ENCODE data around the gene TMEM163.

Gene TMEM163

GRCh38 chr2:134433469-134433868 is 285.3 kb downstream of the TMEM163 start:
- DNase-seq (ENCODE audit: low spot score) = no peak

GRCh38 chr2:134432435-134432883 is 286.3 kb downstream of the TMEM163 start:
- DNase-seq (ENCODE audit: low spot score) = no peak

GRCh38 chr2:134431838-134432434 is 286.9 kb downstream of the TMEM163 start:
- no peak for DNase-seq (ENCODE audit: low spot score)

GRCh38 chr2:134429886-134430285 is 288.9 kb downstream of the TMEM163 start:
- no peak for DNase-seq (ENCODE audit: low spot score)

GRCh38 chr2:134426721-134427120 is 292.1 kb downstream of the TMEM163 start:
- DNase-seq (ENCODE audit: low spot score) = no peak

GRCh38 chr2:134425724-134426496 is 292.9 kb downstream of the TMEM163 start:
- DNase-seq (ENCODE audit: low spot score) = no peak

- no peak for DNase-seq (ENCODE audit: low spot score)
These were observed 297.1 kb downstream of the TMEM163 start for GRCh38 chr2:134421556-134422328.

- no peak for DNase-seq (ENCODE audit: low spot score)
These were observed 297.9 kb downstream of the TMEM163 start for GRCh38 chr2:134420920-134421319.

GRCh38 chr2:134420259-134420658 is 298.5 kb downstream of the TMEM163 start:
- no peak for DNase-seq (ENCODE audit: low spot score)

- no peak for DNase-seq (ENCODE audit: low spot score)
These were observed 300.7 kb downstream of the TMEM163 start for GRCh38 chr2:134417968-134418582.

- no peak for DNase-seq (ENCODE audit: low spot score)
These were observed 302.2 kb downstream of the TMEM163 start for GRCh38 chr2:134416637-134417036.

GRCh38 chr2:134416018-134416417 is 302.8 kb downstream of the TMEM163 start:
- DNase-seq (ENCODE audit: low spot score) = no peak

- DNase-seq (ENCODE audit: low spot score) = no peak
These were observed 304.9 kb downstream of the TMEM163 start for GRCh38 chr2:134413912-134414311.

GRCh38 chr2:134413430-134413829 is 305.4 kb downstream of the TMEM163 start:
- DNase-seq (ENCODE audit: low spot score) = no peak

- DNase-seq (ENCODE audit: low spot score) = no peak
These were observed 306.2 kb downstream of the TMEM163 start for GRCh38 chr2:134412639-134412999.

GRCh38 chr2:134411828-134412638 is 306.8 kb downstream of the TMEM163 start:
- peak; percentile 74 for DNase-seq (ENCODE audit: low spot score)

GRCh38 chr2:134411279-134411827 is 307.4 kb downstream of the TMEM163 start:
- no peak for DNase-seq (ENCODE audit: low spot score)

GRCh38 chr2:134410831-134411231 is 308.0 kb downstream of the TMEM163 start:
- no peak for DNase-seq (ENCODE audit: low spot score)

- DNase-seq (ENCODE audit: low spot score) = no peak
These were observed 308.8 kb downstream of the TMEM163 start for GRCh38 chr2:134410006-134410405.

GRCh38 chr2:134408791-134409190 is 310.0 kb downstream of the TMEM163 start:
- DNase-seq (ENCODE audit: low spot score) = no peak

GRCh38 chr2:134408386-134408785 is 310.4 kb downstream of the TMEM163 start:
- no peak for DNase-seq (ENCODE audit: low spot score)
